GM23248 (cell line): Measurements from ENCODE around the gene GAS7. TPM values are rescaled to one million over a fixed set of nuclear protein-coding genes. Genes with fewer than 3 reads are reported as not detected.

Source experiments
- DNase-seq: peaks from one replicate; pipeline ENCODE4 v3.0.0-alpha.2; 2015
- H2AFZ ChIP-seq: fragments of 200-600 bp; sonication (generic); 2 replicates; pipeline ENCODE4 v1.6.1; 2016; ENCODE audit warnings: antibody characterized with exemption
- H3F3A ChIP-seq: fragments of 200-600 bp; sonication (generic); 2 replicates; pipeline ENCODE4 v1.6.1; 2016; ENCODE audit warnings: mild to moderate bottlenecking, antibody characterized with exemption, mixed run types; ENCODE audit not compliant: insufficient read depth
- H3K27ac ChIP-seq: fragments of 200-600 bp; sonication (generic); 2 replicates; pipeline ENCODE4 v1.5.1; 2016; ENCODE audit warnings: mild to moderate bottlenecking
- H3K27me3 ChIP-seq: fragments of 200-600 bp; sonication (generic); replicated peaks from 2 replicates; pipeline ENCODE4 v1.6.1; 2016; ENCODE audit warnings: mild to moderate bottlenecking; ENCODE audit not compliant: insufficient read depth
- H3K36me3 ChIP-seq: fragments of 200-600 bp; sonication (generic); 2 replicates; pipeline ENCODE4 v1.6.1; 2016; ENCODE audit warnings: low read depth, mild to moderate bottlenecking
- H3K4me1 ChIP-seq: fragments of 200-600 bp; sonication (generic); 2 replicates; pipeline ENCODE4 v1.6.1; 2016; ENCODE audit warnings: mild to moderate bottlenecking; ENCODE audit not compliant: insufficient read depth
- H3K4me2 ChIP-seq: fragments of 200-600 bp; sonication (generic); one replicate; pipeline ENCODE4 v1.6.1; 2016; ENCODE audit warnings: mild to moderate bottlenecking; ENCODE audit not compliant: unreplicated experiment
- H3K4me3 ChIP-seq: fragments of 200-600 bp; sonication (generic); 2 replicates; pipeline ENCODE4 v1.5.1; 2016; ENCODE audit warnings: mild to moderate bottlenecking
- H3K79me2 ChIP-seq: fragments of 200-600 bp; sonication (generic); 2 replicates; pipeline ENCODE4 v1.6.1; 2016; ENCODE audit warnings: mild to moderate bottlenecking; ENCODE audit not compliant: insufficient read depth
- H3K9ac ChIP-seq: fragments of 200-600 bp; sonication (generic); 2 replicates; pipeline ENCODE4 v1.6.1; 2016; ENCODE audit warnings: mild to moderate bottlenecking
- H3K9me2 ChIP-seq: fragments of 200-600 bp; sonication (generic); 2 replicates; pipeline ENCODE4 v1.6.1; 2016; ENCODE audit warnings: mixed run types, mild to moderate bottlenecking, moderate library complexity; ENCODE audit not compliant: insufficient read depth
- H3K9me3 ChIP-seq: fragments of 200-600 bp; sonication (generic); one replicate; pipeline ENCODE4 v1.6.1; 2017; ENCODE audit warnings: low read depth
- H4K20me1 ChIP-seq: fragments of 200-600 bp; sonication (generic); 2 replicates; pipeline ENCODE4 v1.6.0; 2016; ENCODE audit not compliant: insufficient read depth
- EZH2 ChIP-seq: fragments of 200-600 bp; sonication (generic); IDR thresholded peaks from 2 replicates; pipeline ENCODE4 v1.6.1; 2018; ENCODE audit warnings: antibody characterized with exemption, mild to moderate bottlenecking; ENCODE audit not compliant: insufficient read depth, poor library complexity, severe bottlenecking
- EZH2phosphoT487 ChIP-seq: fragments of 200-600 bp; sonication (generic); IDR thresholded peaks from 2 replicates; pipeline ENCODE4 v1.6.1; 2018; ENCODE audit warnings: antibody characterized with exemption, moderate library complexity, mild to moderate bottlenecking, low read depth; ENCODE audit not compliant: insufficient read depth
- WGBS, 2 experiments: methylation state at CpG; one replicate each; pipeline ENCODE4 v1.1.6; 2015 to 2017; ENCODE audit warnings: low lambda C conversion rate in 2 of 2, low coverage in 1 of 2; ENCODE audit errors: missing lambda C conversion rate in 2 of 2; 5-methylcytosine and 5-hydroxymethylcytosine counted together
- in situ Hi-C: fragments of 300-500 bp; cut with MboI; formaldehyde crosslinking; loops from 2 replicates; pipeline ENCODE4 v1.15.0; 2020
- polyA plus RNA-seq: library from polyadenylated mRNA; unstranded; fragments of >200 nt; fragmentation: Nextera tagmentation; extraction: Ambion mirVana; gene quantifications from 2 replicates; pipeline ENCODE4 v1.2.1, GENCODE V29; 2016
- total RNA-seq: library from RNA; depleted of rRNA; stranded (reverse); fragments of >200 nt; shearing (Covaris generic); gene quantifications from 2 replicates; pipeline ENCODE4 v1.2.3, GENCODE V29; 2014; rRNA removed

Gene GAS7
- total and polyA plus RNA-seq, 2 experiments from 2014 or later: 6.7 to 13.4 TPM

- Histone ChIP-seq H3K9me3 (no peaks in the 10 kb centered on the region), H3K4me2 (no peak overlapping the region), H2AFZ (no peak overlapping the region), H3K36me3 (no peaks in the 10 kb centered on the region), H3K4me3 (no peak overlapping the region), H4K20me1 (no peaks in the 10 kb centered on the region), H3F3A (no peaks in the 10 kb centered on the region), H3K9me2 (no peaks in the 10 kb centered on the region), H3K27me3 (no peaks in the 10 kb centered on the region; the same call in 1 of the 2 replicates), H3K9ac (no peak overlapping the region), H3K4me1 (no peaks in the 10 kb centered on the region), H3K27ac (no peak overlapping the region), H3K79me2 (no peaks in the 10 kb centered on the region)
- peak; percentile 6 for DNase-seq
- in situ Hi-C loops: no loop called here
- 6% methylated on average over 1 of the region's 1 CpG for WGBS, 2 experiments
- TF ChIP-seq EZH2phosphoT487: no peak
- TF ChIP-seq EZH2: no peak
These were observed 332.8 kb downstream of the GAS7 start for GRCh38 chr17:9865586-9865985.

GRCh38 chr17:9862949-9863348 is 335.5 kb downstream of the GAS7 start:
- Histone ChIP-seq H2AFZ (no peak overlapping the region), H3K9ac (no peak overlapping the region), H3K27ac (no peak overlapping the region), H3K36me3 (no peaks in the 10 kb centered on the region), H3K79me2 (no peaks in the 10 kb centered on the region), H3K9me3 (no peaks in the 10 kb centered on the region), H3K9me2 (no peaks in the 10 kb centered on the region), H3F3A (no peaks in the 10 kb centered on the region), H3K4me3 (no peak overlapping the region), H3K4me1 (no peaks in the 10 kb centered on the region), H3K27me3 (no peaks in the 10 kb centered on the region; the same call in 1 of the 2 replicates), H3K4me2 (no peak overlapping the region), H4K20me1 (no peaks in the 10 kb centered on the region)
- DNase-seq: no peak
- in situ Hi-C loops: no loop called here
- TF ChIP-seq EZH2phosphoT487 (no peak), EZH2 (no peak)
- WGBS, 2 experiments: 43 to 55% methylated on average over 4 of the region's 4 CpGs

GRCh38 chr17:9862220-9862619 is 336.2 kb downstream of the GAS7 start:
- no peak overlapping the region for H3K27ac ChIP-seq
- no peak overlapping the region for H3K4me2 ChIP-seq
- in situ Hi-C loops: no loop called here
- no peaks in the 10 kb centered on the region for H3K9me2 ChIP-seq
- H3K4me1 ChIP-seq: no peaks in the 10 kb centered on the region
- 59 to 61% methylated on average over 1 of the region's 1 CpG for WGBS, 2 experiments
- H3K9ac ChIP-seq: no peak overlapping the region
- H3K4me3 ChIP-seq: no peak overlapping the region
- TF ChIP-seq EZH2phosphoT487 (no peak), EZH2 (no peak)
- no peaks in the 10 kb centered on the region for H3K36me3 ChIP-seq
- H3K27me3 ChIP-seq: no peaks in the 10 kb centered on the region; the same call in 1 of the 2 replicates
- H4K20me1 ChIP-seq: no peaks in the 10 kb centered on the region
- no peaks in the 10 kb centered on the region for H3K79me2 ChIP-seq
- no peaks in the 10 kb centered on the region for H3F3A ChIP-seq
- H3K9me3 ChIP-seq: no peaks in the 10 kb centered on the region
- no peak overlapping the region for H2AFZ ChIP-seq
- DNase-seq: no peak

GRCh38 chr17:9860851-9861250 is 337.6 kb downstream of the GAS7 start:
- Histone ChIP-seq H3K79me2 (no peaks in the 10 kb centered on the region), H3K27ac (no peak overlapping the region), H3K9ac (no peak overlapping the region), H3K9me3 (no peaks in the 10 kb centered on the region), H3K9me2 (no peaks in the 10 kb centered on the region), H3K4me3 (no peak overlapping the region), H3K27me3 (no peaks in the 10 kb centered on the region; the same call in 1 of the 2 replicates), H3K36me3 (no peaks in the 10 kb centered on the region), H3K4me2 (no peak overlapping the region), H4K20me1 (no peaks in the 10 kb centered on the region), H3K4me1 (no peaks in the 10 kb centered on the region), H2AFZ (no peak overlapping the region), H3F3A (no peaks in the 10 kb centered on the region)
- no peak for DNase-seq
- in situ Hi-C loops: no loop called here
- 44 to 57% methylated on average over 7 of the region's 7 CpGs for WGBS, 2 experiments
- TF ChIP-seq EZH2phosphoT487: no peak
- TF ChIP-seq EZH2: no peak

Other genes with a start within 250 kb of the GAS7 start
- gene MYH13, start 174.4 kb upstream of the GAS7 start, total RNA-seq: not detected in 2 replicates
- gene MYH13, start 174.4 kb upstream of the GAS7 start, polyA plus RNA-seq: 0.03 TPM in 1 of 2 replicates, not detected in the other
- not detected in 2 replicates for gene MYH8, start 223.3 kb upstream of the GAS7 start, total RNA-seq
- not detected in 2 replicates for gene MYH8, start 223.3 kb upstream of the GAS7 start, polyA plus RNA-seq